NCI-H1930 (cell line): ENCODE data around the gene KRTAP12-4.
"Not testable (repeated sequence)": the region's sequence is repeated elsewhere in the genome, so short reads cannot be mapped to it uniquely, and the experiment has no call there.

Experiments used
- DNase-seq, 2 experiments: peaks; one replicate each; lab custom pipeline; 2025; lab: John Stamatoyannopoulos, UW

The KRTAP12-4 gene

GRCh38 chr21:44610157-44610843, 44.2 kb downstream of the KRTAP12-4 start:
- DNase-seq: not testable (repeated sequence)

DNA sequence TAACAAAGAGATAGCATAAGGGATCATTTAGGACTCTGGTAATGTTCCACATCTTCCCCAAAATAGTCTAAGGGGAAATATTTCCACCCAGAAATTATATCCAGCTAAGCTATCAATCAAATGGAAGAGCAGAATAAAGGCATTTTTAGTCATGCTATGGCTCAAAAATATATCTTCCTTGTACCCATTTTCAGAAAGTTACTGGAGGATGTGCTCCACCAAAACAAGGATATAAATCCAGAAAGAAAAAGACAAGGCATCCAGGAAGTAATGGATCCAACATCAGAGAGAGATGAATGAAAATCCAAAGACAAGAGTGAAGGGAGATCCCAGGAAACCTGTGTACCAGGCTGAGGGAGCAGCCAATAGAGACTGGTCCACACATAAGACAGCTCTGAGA, 45.3 kb downstream of the KRTAP12-4 start:
- no peak for DNase-seq

- no peak for DNase-seq
Measured at GRCh38 chr21:44606495-44606894, 48.0 kb downstream of the KRTAP12-4 start.
